ENCODE data around the gene GBGT1. TPM values are rescaled to one million over a fixed set of nuclear protein-coding genes. Genes with fewer than 3 reads are reported as not detected.
A peak's percentile ranks its signal among the peaks of the same experiment; 100 is the strongest.

GBGT1 gene
- polyA plus RNA-seq, 4 donors = 1.8 to 3.3 (median 2.4) TPM

- no peak for DNase-seq (ENCODE audit: low read depth in 4 of 4, low spot score in 3 of 4)
Measured at GRCh38 chr9:133144904-133145851, 18.5 kb downstream of the GBGT1 start.

- peak in 1 of 4 donors; percentile 78 for DNase-seq (ENCODE audit: low read depth in 4 of 4, low spot score in 3 of 4)
Measured at GRCh38 chr9:133144142-133144903, 19.4 kb downstream of the GBGT1 start.

- DNase-seq (ENCODE audit: low read depth in 4 of 4, low spot score in 3 of 4) = no peak
Measured at GRCh38 chr9:133143639-133144141, 20.0 kb downstream of the GBGT1 start.

- DNase-seq (ENCODE audit: low read depth in 4 of 4, low spot score in 3 of 4) = no peak
Measured at GRCh38 chr9:133142684-133143622, 20.8 kb downstream of the GBGT1 start.

- DNase-seq (ENCODE audit: low read depth in 4 of 4, low spot score in 3 of 4) = no peak
Measured at GRCh38 chr9:133141833-133142595, 21.7 kb downstream of the GBGT1 start.

GRCh38 chr9:133140606-133141005, 23.1 kb downstream of the GBGT1 start:
- DNase-seq (ENCODE audit: low read depth in 4 of 4, low spot score in 3 of 4) = no peak

- DNase-seq (ENCODE audit: low read depth in 4 of 4, low spot score in 3 of 4) = no peak
Measured at GRCh38 chr9:133140174-133140505, 23.6 kb downstream of the GBGT1 start.

- DNase-seq (ENCODE audit: low read depth in 4 of 4, low spot score in 3 of 4) = no peak
Measured at GRCh38 chr9:133139246-133140173, 24.2 kb downstream of the GBGT1 start.

GRCh38 chr9:133137451-133138231, 26.1 kb downstream of the GBGT1 start:
- no peak for DNase-seq (ENCODE audit: low read depth in 4 of 4, low spot score in 3 of 4)

GRCh38 chr9:133135146-133135745, 28.5 kb downstream of the GBGT1 start:
- DNase-seq (ENCODE audit: low read depth in 4 of 4, low spot score in 3 of 4) = no peak

- no peak for DNase-seq (ENCODE audit: low read depth in 4 of 4, low spot score in 3 of 4)
Measured at GRCh38 chr9:133134388-133135145, 29.1 kb downstream of the GBGT1 start.

- peak in 1 of 4 donors; percentile 74 for DNase-seq (ENCODE audit: low read depth in 4 of 4, low spot score in 3 of 4)
Measured at GRCh38 chr9:133133681-133134387, 29.9 kb downstream of the GBGT1 start.

- DNase-seq (ENCODE audit: low read depth in 4 of 4, low spot score in 3 of 4) = no peak
Measured at GRCh38 chr9:133132174-133132573, 31.5 kb downstream of the GBGT1 start.

GRCh38 chr9:133131506-133131905, 32.2 kb downstream of the GBGT1 start:
- DNase-seq (ENCODE audit: low read depth in 4 of 4, low spot score in 3 of 4) = no peak

GRCh38 chr9:133130685-133131244, 32.9 kb downstream of the GBGT1 start:
- no peak for DNase-seq (ENCODE audit: low read depth in 4 of 4, low spot score in 3 of 4)

All from right renal pelvis (tissue), 4 donors.